Glomerular endothelial cell (primary cell): ENCODE results near the gene ASPSCR1. TPM values are rescaled to one million over a fixed set of nuclear protein-coding genes. Genes with fewer than 3 reads are reported as not detected.

Experiments used
- DNase-seq: peaks from one replicate; pipeline ENCODE4 v3.0.0-alpha.2; 2011; ENCODE audit warnings: low read depth, low spot score; ENCODE audit errors: extremely low read depth
- total RNA-seq: library from RNA; depleted of rRNA; stranded (reverse); fragments of >200 nt; gene quantifications from 2 replicates; pipeline ENCODE4 v1.2.3, GENCODE V29; 2015

The ASPSCR1 gene
- total RNA-seq, 1 donor from 2014 or later = 25.1 TPM

DNA sequence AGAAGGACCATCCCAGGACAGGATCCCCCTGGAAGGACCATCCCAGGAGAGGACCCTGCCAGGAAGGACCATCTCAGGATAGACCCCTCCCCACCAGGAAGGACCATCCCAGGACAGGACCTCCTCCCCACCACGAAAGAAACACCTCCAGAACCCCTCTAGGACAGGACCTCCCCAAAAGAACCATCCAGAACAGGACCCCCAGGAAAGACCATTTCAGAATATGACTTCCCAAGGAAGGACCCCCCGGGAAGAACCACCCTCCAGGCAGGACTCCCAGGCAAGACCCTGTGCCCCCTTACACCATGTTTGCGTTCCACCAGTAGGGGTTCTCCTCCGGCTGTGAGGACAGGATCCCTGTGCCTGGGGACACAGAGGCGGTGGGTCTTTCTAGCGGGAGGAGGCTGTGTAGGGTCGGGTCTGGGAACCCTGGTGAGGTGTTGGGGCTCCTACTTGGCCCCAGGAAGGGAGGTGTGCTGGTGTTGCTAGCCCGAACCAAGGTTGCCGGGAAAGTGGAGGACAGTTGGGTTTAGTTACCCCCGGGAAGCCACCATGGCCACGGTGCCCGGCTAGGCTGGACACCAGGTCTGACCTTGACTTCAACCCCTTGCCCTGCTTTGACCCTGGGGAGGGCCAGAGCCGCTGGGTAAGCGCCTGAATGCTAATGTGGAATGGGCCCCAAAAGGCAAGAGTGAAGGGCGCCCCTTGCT is 18.6 kb upstream of the ASPSCR1 start:
- DNase-seq = no peak

DNA sequence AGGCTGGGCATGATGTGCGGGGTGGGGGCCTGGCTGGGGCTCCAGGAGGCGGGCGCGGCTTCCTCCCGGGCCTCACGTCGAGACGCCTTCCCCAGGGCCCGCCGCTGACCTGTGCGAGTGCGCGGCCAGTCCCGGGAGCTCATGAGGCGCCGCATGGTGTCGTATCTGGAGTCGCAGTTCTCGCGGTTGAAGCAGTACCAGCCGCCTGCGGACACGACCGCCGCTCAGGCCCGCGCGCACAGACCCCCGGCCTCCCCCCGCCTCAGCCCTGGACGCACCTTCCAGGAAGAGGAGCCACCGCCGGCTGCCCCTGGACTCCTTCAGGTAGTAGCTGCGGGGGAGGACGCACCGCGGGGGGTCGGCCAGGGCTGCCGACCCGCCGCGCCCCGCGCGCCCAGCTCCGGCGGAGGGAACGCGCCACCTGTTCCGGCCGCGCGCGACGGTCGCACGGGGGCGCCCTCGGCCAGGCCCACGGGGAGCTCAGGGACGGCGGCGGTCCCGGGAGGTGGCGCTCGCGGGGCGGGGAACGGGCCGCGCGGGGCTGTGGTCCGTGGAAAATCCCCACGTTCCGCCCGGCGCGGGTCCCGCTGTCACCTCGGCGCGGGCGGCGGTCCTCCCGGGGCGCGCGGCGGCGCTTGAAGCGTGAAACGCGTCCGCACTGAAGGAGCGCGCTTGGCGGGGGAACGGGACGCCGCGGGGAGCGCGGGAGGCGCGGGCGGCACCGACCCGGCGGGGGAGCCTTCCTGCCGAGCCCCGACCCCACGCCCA is 17.9 kb upstream of the ASPSCR1 start:
- DNase-seq = no peak

DNA sequence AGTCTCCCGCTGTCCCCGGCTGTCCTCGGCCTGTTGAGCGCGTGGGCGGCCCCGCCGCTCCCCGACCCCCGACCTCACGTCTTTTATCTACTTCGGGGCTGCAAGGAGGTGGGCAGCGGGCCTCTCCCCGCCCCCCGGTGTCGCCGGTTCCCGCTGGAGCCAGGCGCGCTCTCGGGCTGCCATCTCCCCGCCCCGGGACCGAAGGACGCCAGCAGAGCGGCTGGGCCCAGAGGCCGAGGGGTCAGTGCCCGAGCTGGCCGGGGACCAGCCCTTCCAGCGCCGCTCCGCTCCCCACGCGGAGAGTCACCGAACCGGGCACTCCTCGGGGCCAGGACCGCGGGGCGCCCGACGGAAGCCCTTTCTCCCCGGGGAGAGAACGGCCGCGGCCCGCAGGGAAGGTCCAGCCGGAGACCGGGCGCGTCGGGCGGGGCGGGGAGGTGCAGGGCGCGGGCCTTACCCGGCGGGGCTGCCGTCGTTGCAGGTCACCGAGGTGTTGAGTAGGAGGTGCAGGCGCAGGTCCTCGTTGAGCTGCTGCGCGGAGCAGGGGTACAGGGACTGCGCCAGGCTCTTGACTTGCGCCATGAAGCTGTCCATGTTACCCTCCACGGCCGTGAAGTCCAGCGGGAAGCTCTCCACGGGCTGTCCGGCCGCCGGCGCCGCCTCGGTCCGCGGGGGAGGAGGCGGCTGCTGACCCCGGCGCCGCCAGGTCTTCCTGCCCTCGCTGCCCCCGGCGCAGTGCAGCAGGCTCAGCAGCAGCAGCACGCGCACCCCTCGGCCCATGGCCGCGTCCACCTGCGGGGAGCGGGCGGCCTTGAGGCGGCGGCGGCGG is 17.1 kb upstream of the ASPSCR1 start:
- DNase-seq = no peak

GRCh38 chr17:81961087-81961511 is 16.3 kb upstream of the ASPSCR1 start, which contains the start of gene NOTUM:
TSS of gene NOTUM (minus strand) at chr17:81961187. CDS start at chr17:81960909, 278 bp downstream.
- DNase-seq = no peak

DNA sequence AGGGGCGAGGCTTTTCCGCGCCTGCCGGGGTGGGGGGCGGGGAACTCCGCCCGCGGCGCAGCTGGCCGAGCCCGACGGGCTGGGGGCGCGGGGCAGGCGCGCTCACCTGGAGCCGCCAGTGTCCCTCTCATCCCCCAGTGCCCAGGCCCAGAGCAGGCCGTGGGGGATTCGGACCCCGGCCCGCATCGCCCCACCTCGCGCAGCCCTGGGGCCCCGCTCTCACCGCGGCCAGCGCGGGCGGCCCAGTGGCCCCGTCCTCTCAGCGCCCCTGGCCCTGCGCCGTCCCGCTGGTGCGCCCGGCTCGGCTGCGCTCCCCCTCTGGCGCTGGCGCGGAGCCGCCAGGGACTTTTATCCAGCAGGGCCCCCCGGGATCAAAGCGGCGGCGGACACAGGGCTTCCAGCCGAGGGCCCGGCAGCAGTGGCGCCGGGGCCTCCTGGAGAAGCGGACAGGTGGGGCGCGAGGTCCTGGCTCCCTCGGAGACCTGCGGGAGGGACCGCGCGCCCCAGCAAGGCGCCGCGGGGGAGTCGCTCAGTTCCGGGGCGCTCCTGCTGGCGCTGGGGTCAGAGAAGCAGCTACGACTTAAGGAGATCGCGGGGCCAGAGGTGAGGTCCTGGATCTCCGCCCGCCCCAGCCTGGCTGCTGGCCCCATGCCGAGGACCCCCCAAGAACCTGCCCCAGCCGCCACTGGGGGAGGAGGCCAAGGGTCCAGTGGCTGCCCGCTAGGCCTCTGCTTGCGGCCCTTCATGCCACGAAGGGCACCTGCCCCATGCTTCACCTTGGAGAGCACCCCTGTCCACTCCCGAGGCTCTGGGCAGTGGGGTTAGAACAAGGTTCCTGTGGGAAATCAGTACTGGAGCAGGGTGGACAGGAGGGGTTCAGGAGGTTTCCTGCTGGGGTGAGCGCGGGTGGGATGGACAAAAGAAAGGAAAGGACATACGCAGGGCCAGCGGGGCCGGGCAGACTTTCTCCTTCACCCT is 15.6 kb upstream of the ASPSCR1 start:
- no peak for DNase-seq

- DNase-seq = no peak
Measured at GRCh38 chr17:81962499-81963441, 14.7 kb upstream of the ASPSCR1 start.

GRCh38 chr17:81964081-81964849 is 13.2 kb upstream of the ASPSCR1 start:
- no peak for DNase-seq

GRCh38 chr17:81966343-81967243 is 10.8 kb upstream of the ASPSCR1 start:
- DNase-seq = no peak

DNA sequence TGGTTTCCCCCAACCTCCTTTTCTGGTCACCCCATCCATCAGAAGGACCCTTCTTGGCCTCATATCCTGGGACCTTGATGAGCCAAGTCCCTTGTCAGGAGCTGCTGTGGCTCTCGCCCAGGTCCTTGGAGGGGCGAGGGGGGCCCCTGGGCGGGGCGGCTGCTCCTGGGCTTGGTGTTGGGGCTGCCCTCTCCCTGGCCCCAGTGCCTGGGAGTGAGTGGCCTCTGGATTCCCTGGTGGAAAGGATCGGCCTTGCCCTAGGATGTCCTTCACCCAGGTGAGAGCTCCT is 10.2 kb upstream of the ASPSCR1 start:
- DNase-seq = no peak

DNA sequence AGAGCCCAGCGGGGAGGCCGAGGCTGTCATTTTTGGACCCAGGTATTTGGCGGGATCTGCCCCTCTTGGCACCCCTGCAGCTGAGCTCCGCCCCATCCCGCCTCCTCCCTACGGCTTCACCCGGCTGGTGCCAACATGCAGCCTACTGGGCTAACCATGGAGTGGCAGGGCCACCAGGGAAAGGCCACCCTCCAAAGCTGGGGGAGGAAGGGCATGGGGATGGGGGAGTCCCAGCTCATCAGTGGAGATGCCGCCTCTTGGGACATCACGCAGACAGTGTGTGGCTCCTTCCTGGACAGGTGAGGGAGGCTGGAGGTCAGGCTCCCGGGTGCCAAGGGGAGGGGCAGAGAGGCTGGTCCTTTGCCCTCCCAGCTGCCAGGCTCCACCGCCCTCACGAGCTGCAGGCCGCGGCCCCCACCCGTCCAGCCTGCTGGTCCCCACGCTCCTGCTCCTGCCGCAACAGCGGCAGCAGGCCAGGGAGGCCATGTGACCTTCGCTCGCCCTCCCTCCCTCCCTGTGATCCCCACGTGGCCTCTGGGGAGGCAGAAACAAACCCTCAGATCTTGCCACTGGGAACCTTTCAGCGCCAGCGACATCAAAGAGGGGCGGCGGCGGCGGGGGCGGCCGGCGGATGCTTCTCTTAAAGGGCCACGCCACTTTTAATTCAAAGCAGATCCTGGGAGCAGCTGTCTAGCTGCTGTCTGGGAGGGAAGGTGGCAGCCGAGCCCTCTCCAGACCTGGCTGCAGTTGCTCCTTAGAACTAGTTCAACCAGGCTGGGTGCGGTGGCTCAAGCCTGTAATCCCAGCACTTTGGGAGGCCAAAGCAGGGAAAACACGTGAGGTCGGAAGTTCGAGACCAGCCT is 9.7 kb upstream of the ASPSCR1 start:
- DNase-seq = no peak

- no peak for DNase-seq
Measured at GRCh38 chr17:81968396-81968745, 9.1 kb upstream of the ASPSCR1 start.

GRCh38 chr17:81968850-81969812 is 8.3 kb upstream of the ASPSCR1 start:
- no peak for DNase-seq

GRCh38 chr17:81973432-81973831 is 4.0 kb upstream of the ASPSCR1 start:
- no peak for DNase-seq

GRCh38 chr17:81976332-81977210 is 858 bp upstream of the ASPSCR1 start:
- DNase-seq = no peak
